Left ventricle myocardium superior (tissue), 1 donor: ENCODE data around the gene OCLN. TPM values are rescaled to one million over a fixed set of nuclear protein-coding genes. Genes with fewer than 3 reads are reported as not detected.
"Not testable (repeated sequence)": the region's sequence is repeated elsewhere in the genome, so short reads cannot be mapped to it uniquely, and the experiment has no call there.

Experiments used
- ATAC-seq: fragments of 200-7000 bp; cut with Tn5 transposase; one replicate; pipeline ENCODE4 v1.9.1; 2020; ENCODE audit warnings: mild to moderate bottlenecking, moderate library complexity
- DNase-seq: peaks from one replicate; pipeline ENCODE4 v3.0.0-alpha.2; 2020
- intact Hi-C: fragments of 100-400 bp; cut with micrococcal nuclease; formaldehyde crosslinking; loops from one replicate; pipeline ENCODE4 v1.11.0; 2022
- total RNA-seq: library from RNA; stranded (reverse); fragmentation: NEBNext Ultra II Directional; extraction: Animal tissue kit (Norgen Biotek cat#: 25700); gene quantifications from one replicate; pipeline ENCODE4 v1.2.1, GENCODE V29; 2021
- donor health status: DM: no; HTN: yes; CAD: no; lungs with severe emphysema.

OCLN gene
- total RNA-seq, 1 donor from 2014 or later = 1.6 TPM

DNA sequence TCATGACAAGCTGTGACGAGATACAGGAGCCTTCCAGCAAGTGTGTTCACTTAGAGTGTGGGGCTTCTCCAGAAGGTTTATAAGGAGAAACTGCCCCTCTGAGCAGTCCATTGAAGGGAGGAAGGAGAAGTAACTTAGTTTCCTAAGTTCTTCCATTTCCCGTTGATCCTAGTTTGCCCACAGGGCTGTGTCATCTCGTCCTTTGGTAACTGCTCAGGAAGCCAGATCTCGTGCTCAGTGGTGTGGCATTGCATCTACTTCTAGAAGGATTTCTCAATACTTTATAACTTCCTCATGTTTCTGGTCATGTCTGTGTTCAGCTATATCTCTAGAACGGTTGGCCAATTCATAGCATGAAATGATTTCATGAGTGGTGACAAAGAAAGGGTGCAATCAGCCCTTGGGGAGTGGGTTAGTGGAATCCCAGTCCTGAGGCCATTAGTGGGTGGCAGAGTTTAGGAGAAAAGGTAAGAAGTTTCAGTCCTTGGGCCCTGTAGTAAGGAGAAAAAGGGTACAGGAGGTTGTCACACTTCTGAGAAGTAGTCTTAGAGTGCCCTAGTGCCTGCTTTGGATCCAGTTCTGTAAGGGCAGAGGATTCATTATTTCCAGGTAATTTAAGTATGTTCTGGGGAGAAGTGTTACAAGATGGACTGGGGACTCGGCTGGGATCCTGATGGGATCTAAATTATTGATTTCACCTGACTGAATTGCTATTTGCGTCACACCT is 103.7 kb downstream of the OCLN start:
- intact Hi-C loops, DNase-seq: not testable (repeated sequence)
- peak; percentile 86 for ATAC-seq

DNA sequence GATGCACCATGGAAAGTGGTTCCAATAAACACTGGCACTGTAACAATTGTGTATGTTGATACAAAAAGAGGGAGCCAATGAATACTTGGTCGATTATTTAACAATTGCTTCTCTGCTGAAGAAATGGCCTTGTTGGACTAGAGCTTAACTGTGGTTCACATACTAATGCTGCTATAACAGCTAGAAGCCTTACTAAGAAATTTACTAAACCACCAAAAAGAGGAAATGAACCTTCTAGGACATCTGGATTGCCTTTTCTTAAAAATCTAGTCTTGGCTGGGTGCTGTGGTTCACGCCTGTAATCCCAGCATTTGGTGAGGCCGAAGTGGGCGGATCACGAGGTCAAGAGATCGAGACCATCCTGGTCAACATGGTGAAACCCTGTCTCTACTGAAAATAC is 109.4 kb downstream of the OCLN start:
- ATAC-seq = peak; percentile 60
- intact Hi-C loops, DNase-seq: not testable (repeated sequence)

DNA sequence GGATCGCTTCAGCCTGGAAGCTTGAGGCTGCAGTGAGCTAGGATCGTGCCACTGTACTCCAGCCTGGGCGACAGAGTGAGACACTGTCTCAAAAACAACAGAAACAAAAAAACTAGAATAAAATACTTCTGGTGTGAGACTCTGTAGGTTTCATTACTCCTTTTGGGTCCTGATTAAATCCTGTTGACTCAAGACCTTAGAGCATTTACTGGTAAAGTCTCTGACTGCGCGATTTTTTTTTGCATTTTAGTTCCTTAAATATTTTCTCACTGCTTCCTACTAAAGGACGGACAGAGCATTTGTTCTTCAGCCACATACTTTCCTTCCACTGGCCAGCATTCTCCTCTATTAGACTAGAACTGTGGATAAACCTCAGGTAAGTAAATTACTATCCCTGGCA is 114.2 kb downstream of the OCLN start:
- ATAC-seq = peak; percentile 71
- DNase-seq, intact Hi-C loops: not testable (repeated sequence)

Other genes with a start within 250 kb of the OCLN start
- gene CCDC125, start 160.0 kb upstream of the OCLN start, total RNA-seq = 2.9 TPM
- gene AK6, start 123.3 kb upstream of the OCLN start, total RNA-seq = 34.8 TPM
- gene TAF9, start 123.3 kb upstream of the OCLN start, total RNA-seq = 38.7 TPM
- gene RAD17, start 123.0 kb upstream of the OCLN start, total RNA-seq = 18.3 TPM
- 1.8 TPM for gene MARVELD2, start 77.7 kb upstream of the OCLN start, total RNA-seq
- 18.0 TPM for gene GTF2H2C, start 67.4 kb downstream of the OCLN start, total RNA-seq